A673 (cell line): ENCODE data around the gene FTO. TPM values are rescaled to one million over a fixed set of nuclear protein-coding genes. Genes with fewer than 3 reads are reported as not detected.

Source experiments
- BruUV-seq: library from RNA; stranded (reverse); fragments of 400-500 nt; replicated peaks from 2 replicates; lab custom pipeline; 2021; lab: Mats Ljungman, UMichigan
- CTCF ChIA-PET: fragments of 300-600 bp; sonication (Branson Sonifier 250); formaldehyde crosslinking; loops from one replicate; lab custom pipeline; 2022; ENCODE audit warnings: antibody characterized with exemption; lab: Charles Lee
- POLR2A ChIA-PET: fragments of 300-600 bp; sonication (Branson Sonifier 250); formaldehyde crosslinking; loops from one replicate; lab custom pipeline; 2022; ENCODE audit warnings: antibody characterized with exemption; ENCODE audit not compliant: low non-redundant PET; lab: Charles Lee
- DNase-seq: peaks from one replicate; pipeline ENCODE4 v3.0.0-alpha.2; 2015; ENCODE audit warnings: low spot score
- H3K27ac ChIP-seq: fragments of 200-600 bp; sonication (generic); 2 replicates; pipeline ENCODE4 v1.5.1; 2016; ENCODE audit warnings: mixed run types, low read depth, mild to moderate bottlenecking, mixed read lengths, antibody characterized with exemption, low read length; ENCODE audit not compliant: poor library complexity, severe bottlenecking
- H3K27me3 ChIP-seq: fragments of 200-600 bp; sonication (generic); replicated peaks from 2 replicates; pipeline ENCODE4 v1.6.1; 2017; ENCODE audit warnings: mixed run types, low read depth, mild to moderate bottlenecking, mixed read lengths, antibody characterized with exemption, low read length; ENCODE audit not compliant: insufficient read depth, poor library complexity
- H3K36me3 ChIP-seq: fragments of 200-600 bp; sonication (generic); 2 replicates; pipeline ENCODE4 v1.6.1; 2016; ENCODE audit warnings: mixed run types, mild to moderate bottlenecking, mixed read lengths, antibody characterized with exemption, low read length; ENCODE audit not compliant: insufficient read depth, poor library complexity, severe bottlenecking
- H3K4me1 ChIP-seq: fragments of 200-600 bp; sonication (generic); 2 replicates; pipeline ENCODE4 v1.6.1; 2017; ENCODE audit warnings: mixed run types, mild to moderate bottlenecking, mixed read lengths, antibody characterized with exemption, low read length; ENCODE audit not compliant: insufficient read depth, poor library complexity, severe bottlenecking
- H3K4me3 ChIP-seq: fragments of 200-600 bp; sonication (generic); 2 replicates; pipeline ENCODE4 v1.5.1; 2016; ENCODE audit warnings: low read depth, mixed run types, mild to moderate bottlenecking, mixed read lengths, low read length; ENCODE audit not compliant: poor library complexity, severe bottlenecking
- H3K9me3 ChIP-seq: fragments of 200-600 bp; sonication (generic); 2 replicates; pipeline ENCODE4 v1.6.1; 2016; ENCODE audit warnings: mixed run types, low read depth, mild to moderate bottlenecking, mixed read lengths, antibody characterized with exemption, low read length; ENCODE audit not compliant: poor library complexity, severe bottlenecking
- EZH2 ChIP-seq: fragments of 200-600 bp; sonication (generic); IDR thresholded peaks from 2 replicates; pipeline ENCODE4 v1.6.1; 2017; ENCODE audit warnings: borderline replicate concordance, low read depth, mild to moderate bottlenecking, mixed read lengths, antibody characterized with exemption, low read length; ENCODE audit not compliant: poor library complexity, severe bottlenecking
- intact Hi-C: fragments of 100-400 bp; cut with micrococcal nuclease; formaldehyde crosslinking; loops from one replicate; pipeline ENCODE4 v1.10.0; 2022; ENCODE audit not compliant: unreplicated experiment
- total RNA-seq: library from RNA; stranded (reverse); gene quantifications from 2 replicates; pipeline ENCODE4 v1.2.3, GENCODE V29; 2021
- TF ChIP-seq, protein P1 (sequence below): fragments of 300-800, 200-600 bp; sonication (generic); conservative IDR thresholded peaks from 2 replicates; pipeline ENCODE4 v1.5.1; 2017; ENCODE audit warnings: low read depth, mild to moderate bottlenecking, antibody characterized with exemption, low read length, moderate library complexity, mixed read lengths

The FTO gene
- total RNA-seq, 1 experiment from 2014 or later, result 73.4 TPM

DNA sequence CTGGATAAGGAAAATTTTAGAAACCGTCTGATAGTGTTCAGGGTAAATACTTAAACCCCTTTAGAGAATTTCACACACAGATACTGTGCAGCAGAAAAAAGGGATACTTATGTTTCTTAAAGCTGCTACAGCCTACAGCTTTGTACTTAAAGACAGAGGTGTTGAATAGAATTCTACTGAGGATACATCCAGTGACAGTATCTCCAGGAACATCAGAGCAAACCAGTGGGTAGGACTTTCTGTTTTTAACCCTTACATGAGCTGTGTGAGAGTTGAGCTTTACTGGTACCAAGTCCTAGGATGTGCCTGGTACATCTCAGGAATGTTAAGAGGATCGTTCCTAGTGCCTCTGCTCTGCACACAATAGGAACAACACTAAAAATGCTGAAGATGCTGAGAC is 191.5 kb downstream of the FTO start:
- Histone ChIP-seq H3K36me3 (no peaks in the 10 kb centered on the region), H3K4me1 (peaks cover 62% of the 10 kb centered on the region), H3K27me3 (no peaks in the 10 kb centered on the region), H3K27ac (no peak overlapping the region), H3K4me3 (no peak overlapping the region), H3K9me3 (no peaks in the 10 kb centered on the region)
- ChIA-PET CTCF (no interaction called here), POLR2A (no interaction called here)
- TF ChIP-seq, protein P1, sequence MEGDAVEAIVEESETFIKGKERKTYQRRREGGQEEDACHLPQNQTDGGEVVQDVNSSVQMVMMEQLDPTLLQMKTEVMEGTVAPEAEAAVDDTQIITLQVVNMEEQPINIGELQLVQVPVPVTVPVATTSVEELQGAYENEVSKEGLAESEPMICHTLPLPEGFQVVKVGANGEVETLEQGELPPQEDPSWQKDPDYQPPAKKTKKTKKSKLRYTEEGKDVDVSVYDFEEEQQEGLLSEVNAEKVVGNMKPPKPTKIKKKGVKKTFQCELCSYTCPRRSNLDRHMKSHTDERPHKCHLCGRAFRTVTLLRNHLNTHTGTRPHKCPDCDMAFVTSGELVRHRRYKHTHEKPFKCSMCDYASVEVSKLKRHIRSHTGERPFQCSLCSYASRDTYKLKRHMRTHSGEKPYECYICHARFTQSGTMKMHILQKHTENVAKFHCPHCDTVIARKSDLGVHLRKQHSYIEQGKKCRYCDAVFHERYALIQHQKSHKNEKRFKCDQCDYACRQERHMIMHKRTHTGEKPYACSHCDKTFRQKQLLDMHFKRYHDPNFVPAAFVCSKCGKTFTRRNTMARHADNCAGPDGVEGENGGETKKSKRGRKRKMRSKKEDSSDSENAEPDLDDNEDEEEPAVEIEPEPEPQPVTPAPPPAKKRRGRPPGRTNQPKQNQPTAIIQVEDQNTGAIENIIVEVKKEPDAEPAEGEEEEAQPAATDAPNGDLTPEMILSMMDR, result no peak
- TF ChIP-seq EZH2, result no peak
- intact Hi-C loops, result loop anchor here (10.0 kb wide), 2 partner anchors 579 to 1029 kb away; no protein-coding TSS in a partner anchor
- no peak for DNase-seq
- no TSS peak for BruUV-seq

GRCh38 chr16:53895851-53896250 is 191.9 kb downstream of the FTO start:
- ChIA-PET POLR2A (no interaction called here), CTCF (no interaction called here)
- no peaks in the 10 kb centered on the region for H3K27me3 ChIP-seq
- H3K4me1 ChIP-seq, result peaks cover 62% of the 10 kb centered on the region
- TF ChIP-seq, protein P1, result no peak
- TF ChIP-seq EZH2, result no peak
- no peak overlapping the region for H3K27ac ChIP-seq
- H3K4me3 ChIP-seq, result no peak overlapping the region
- no peaks in the 10 kb centered on the region for H3K9me3 ChIP-seq
- no TSS peak for BruUV-seq
- no peak for DNase-seq
- intact Hi-C loops, result loop anchor here (10.0 kb wide), 2 partner anchors 579 to 1029 kb away; no protein-coding TSS in a partner anchor
- H3K36me3 ChIP-seq, result no peaks in the 10 kb centered on the region

GRCh38 chr16:53896722-53897121 is 192.8 kb downstream of the FTO start:
- no peaks in the 10 kb centered on the region for H3K9me3 ChIP-seq
- no peak overlapping the region for H3K27ac ChIP-seq
- no peak for TF ChIP-seq EZH2
- TF ChIP-seq, protein P1, result no peak
- DNase-seq, result no peak
- CTCF ChIA-PET, result no interaction called here
- no peaks in the 10 kb centered on the region for H3K27me3 ChIP-seq
- peaks cover 59% of the 10 kb centered on the region for H3K4me1 ChIP-seq
- H3K36me3 ChIP-seq, result no peaks in the 10 kb centered on the region
- intact Hi-C loops, result loop anchor here (10.0 kb wide), 2 partner anchors 578 to 1028 kb away; no protein-coding TSS in a partner anchor
- no TSS peak for BruUV-seq
- POLR2A ChIA-PET, result no interaction called here
- no peak overlapping the region for H3K4me3 ChIP-seq
